ENCODE data around the gene HIVEP3. TPM values are rescaled to one million over a fixed set of nuclear protein-coding genes. Genes with fewer than 3 reads are reported as not detected.

The HIVEP3 gene
- total and polyA plus RNA-seq, 5 experiments from 2014 or later = 5.5 to 9.8 (median 6.3) TPM

- peaks cover 0 to 2% (median 1%) of the 10 kb centered on the region in 4 donors for H3K4me1 Mint-ChIP-seq
- ATAC-seq = no peak
- H3K27me3 Mint-ChIP-seq = peaks cover 0 to 9% (median 4%) of the 10 kb centered on the region in 5 donors
- POLR2A ChIA-PET = no interaction called here
- DNase-seq = no peak
- no peak overlapping the region for H3K27ac Mint-ChIP-seq
- H3K9me3 Mint-ChIP-seq = no peaks in the 10 kb centered on the region
- H3K4me3 Mint-ChIP-seq = no peak overlapping the region
- H3K36me3 Mint-ChIP-seq = no peaks in the 10 kb centered on the region
Measured at GRCh38 chr1:41501581-41501980, 417.1 kb downstream of the HIVEP3 start.

GRCh38 chr1:41500781-41501518 is 417.8 kb downstream of the HIVEP3 start:
- peaks cover 0 to 2% (median 1%) of the 10 kb centered on the region in 4 donors for H3K4me1 Mint-ChIP-seq

GRCh38 chr1:41500378-41500777 is 418.3 kb downstream of the HIVEP3 start:
- H3K27me3 Mint-ChIP-seq = peaks cover 4 to 14% (median 8%) of the 10 kb centered on the region in 5 donors
- no peaks in the 10 kb centered on the region for H3K9me3 Mint-ChIP-seq
- POLR2A ChIA-PET = no interaction called here
- DNase-seq (no peak), ATAC-seq (no peak)
- H3K4me1 Mint-ChIP-seq = peaks cover 5 to 8% (median 5%) of the 10 kb centered on the region in 4 donors
- no peaks in the 10 kb centered on the region for H3K36me3 Mint-ChIP-seq
- no peak overlapping the region for H3K27ac Mint-ChIP-seq
- H3K4me3 Mint-ChIP-seq = no peak overlapping the region

More at GRCh38 chr1:41500781-41501518, 417.8 kb downstream of the HIVEP3 start:
- Mint-ChIP-seq H3K9me3 (no peaks in the 10 kb centered on the region), H3K36me3 (no peaks in the 10 kb centered on the region), H3K27me3 (peaks cover 0 to 9% (median 4%) of the 10 kb centered on the region in 5 donors), H3K27ac (no peak overlapping the region), H3K4me3 (no peak overlapping the region)
- POLR2A ChIA-PET = no interaction called here
- no peak for DNase-seq
- ATAC-seq = no peak

- H3K4me3 Mint-ChIP-seq = no peak overlapping the region
- H3K27me3 Mint-ChIP-seq = peaks cover 6 to 20% (median 13%) of the 10 kb centered on the region in 5 donors
- H3K27ac Mint-ChIP-seq = no peak overlapping the region
- ATAC-seq (no peak), DNase-seq (no peak)
- H3K4me1 Mint-ChIP-seq = peaks cover 3 to 8% (median 6%) of the 10 kb centered on the region in 4 donors
- H3K9me3 Mint-ChIP-seq = no peaks in the 10 kb centered on the region
- POLR2A ChIA-PET = no interaction called here
- H3K36me3 Mint-ChIP-seq = no peaks in the 10 kb centered on the region
Measured at GRCh38 chr1:41499591-41499990, 419.1 kb downstream of the HIVEP3 start.

GRCh38 chr1:41498804-41499203 is 419.9 kb downstream of the HIVEP3 start:
- no peak for ATAC-seq
- Mint-ChIP-seq H3K4me3 (no peak overlapping the region), H3K4me1 (peaks cover 3 to 8% (median 6%) of the 10 kb centered on the region in 4 donors)

GRCh38 chr1:41498391-41498790 is 420.3 kb downstream of the HIVEP3 start:
- Mint-ChIP-seq H3K27ac (no peak overlapping the region), H3K9me3 (no peaks in the 10 kb centered on the region), H3K27me3 (peaks cover 7 to 27% (median 17%) of the 10 kb centered on the region in 5 donors), H3K4me3 (no peak overlapping the region), H3K4me1 (peaks cover 3 to 8% (median 6%) of the 10 kb centered on the region in 4 donors), H3K36me3 (no peaks in the 10 kb centered on the region)
- DNase-seq (no peak), ATAC-seq (no peak)
- POLR2A ChIA-PET = no interaction called here

More at GRCh38 chr1:41498804-41499203, 419.9 kb downstream of the HIVEP3 start:
- Mint-ChIP-seq H3K36me3 (no peaks in the 10 kb centered on the region), H3K27me3 (peaks cover 7 to 23% (median 17%) of the 10 kb centered on the region in 5 donors), H3K9me3 (no peaks in the 10 kb centered on the region), H3K27ac (no peak overlapping the region)
- no peak for DNase-seq
- POLR2A ChIA-PET = no interaction called here

- Mint-ChIP-seq H3K27me3 (peaks cover 7 to 33% (median 17%) of the 10 kb centered on the region in 5 donors), H3K36me3 (no peaks in the 10 kb centered on the region), H3K9me3 (no peaks in the 10 kb centered on the region), H3K27ac (no peak overlapping the region), H3K4me3 (peak overlapping the region in 1 of 10 donors; percentile 18), H3K4me1 (peaks cover 3 to 8% (median 6%) of the 10 kb centered on the region in 4 donors)
- ATAC-seq = no peak
- POLR2A ChIA-PET = interaction anchor here (0.6 kb wide), 1 partner anchor 1160 kb away, joined by 4 read pairs; no protein-coding TSS in a partner anchor
- no peak for DNase-seq
Measured at GRCh38 chr1:41497461-41498030, 421.2 kb downstream of the HIVEP3 start.

- H3K36me3 Mint-ChIP-seq = no peaks in the 10 kb centered on the region
- no peak for DNase-seq
- peak overlapping the region in 2 of 10 donors; percentile 4 to 33 for H3K4me3 Mint-ChIP-seq
- peaks cover 3 to 8% (median 6%) of the 10 kb centered on the region in 4 donors for H3K4me1 Mint-ChIP-seq
- ATAC-seq = no peak
- no peaks in the 10 kb centered on the region for H3K9me3 Mint-ChIP-seq
- H3K27me3 Mint-ChIP-seq = peaks cover 7 to 36% (median 17%) of the 10 kb centered on the region in 5 donors
- no peak overlapping the region for H3K27ac Mint-ChIP-seq
- POLR2A ChIA-PET = interaction anchor here (0.6 kb wide), 1 partner anchor 1161 kb away, joined by 4 read pairs; no protein-coding TSS in a partner anchor
Measured at GRCh38 chr1:41497056-41497440, 421.7 kb downstream of the HIVEP3 start.

- POLR2A ChIA-PET = no interaction called here
- ATAC-seq (no peak), DNase-seq (no peak)
- H3K36me3 Mint-ChIP-seq = no peaks in the 10 kb centered on the region
- H3K4me1 Mint-ChIP-seq = peaks cover 3 to 8% (median 6%) of the 10 kb centered on the region in 4 donors
- peak overlapping the region in 4 of 10 donors; percentile 4 to 66 (median 47) for H3K4me3 Mint-ChIP-seq
- H3K9me3 Mint-ChIP-seq = no peaks in the 10 kb centered on the region
- H3K27ac Mint-ChIP-seq = no peak overlapping the region
- H3K27me3 Mint-ChIP-seq = peaks cover 7 to 36% (median 17%) of the 10 kb centered on the region in 5 donors
Measured at GRCh38 chr1:41496080-41497055, 422.4 kb downstream of the HIVEP3 start.

- DNase-seq (peak in 1 of 10 donors; percentile 50), ATAC-seq (no peak)
- no peaks in the 10 kb centered on the region for H3K9me3 Mint-ChIP-seq
- POLR2A ChIA-PET = no interaction called here
- H3K4me1 Mint-ChIP-seq = peaks cover 3 to 8% (median 6%) of the 10 kb centered on the region in 4 donors
- H3K4me3 Mint-ChIP-seq = peak overlapping the region in 2 of 10 donors; percentile 61 to 66
- H3K27me3 Mint-ChIP-seq = peaks cover 7 to 38% (median 17%) of the 10 kb centered on the region in 5 donors
- H3K27ac Mint-ChIP-seq = no peak overlapping the region
- no peaks in the 10 kb centered on the region for H3K36me3 Mint-ChIP-seq
Measured at GRCh38 chr1:41495210-41495948, 423.3 kb downstream of the HIVEP3 start.

- Mint-ChIP-seq H3K4me3 (peak overlapping the region in 3 of 10 donors; percentile 13 to 47 (median 33)), H3K27me3 (peaks cover 10 to 46% (median 25%) of the 10 kb centered on the region in 5 donors), H3K9me3 (no peaks in the 10 kb centered on the region), H3K4me1 (peaks cover 3 to 8% (median 6%) of the 10 kb centered on the region in 4 donors), H3K36me3 (no peaks in the 10 kb centered on the region), H3K27ac (no peak overlapping the region)
- POLR2A ChIA-PET = no interaction called here
- DNase-seq (peak in 1 of 10 donors; percentile 45), ATAC-seq (no peak)
Measured at GRCh38 chr1:41494351-41495209, 424.1 kb downstream of the HIVEP3 start.

Data from naive thymus-derived CD8-positive, alpha-beta T cell (primary cell).